SU-DHL-6 (cell line): Measurements from ENCODE around the gene ADCY6.

Experiments used
- H2AFZ ChIP-seq: fragments of 200-600 bp; sonication (generic); 2 replicates; pipeline ENCODE4 v1.6.1; 2014; ENCODE audit warnings: low read depth, mild to moderate bottlenecking, moderate library complexity, mixed read lengths, antibody characterized with exemption, low read length; ENCODE audit not compliant: severe bottlenecking
- H3F3A ChIP-seq: fragments of 200-600 bp; shearing (Covaris generic); 2 replicates; pipeline ENCODE4 v1.6.0; 2016; ENCODE audit warnings: antibody characterized with exemption, mild to moderate bottlenecking; ENCODE audit not compliant: insufficient read depth
- H3K27ac ChIP-seq: fragments of 200-600 bp; sonication (generic); 2 replicates; pipeline ENCODE4 v1.5.1; 2016; ENCODE audit warnings: low read depth, mild to moderate bottlenecking, low read length, moderate library complexity, mixed read lengths
- H3K27me3 ChIP-seq: fragments of 200-600 bp; sonication (generic), shearing (Covaris generic); 2 replicates; pipeline ENCODE4 v1.6.0; 2014; ENCODE audit warnings: mild to moderate bottlenecking, low read length
- H3K36me3 ChIP-seq: fragments of 200-600 bp; sonication (generic); 2 replicates; pipeline ENCODE4 v1.6.1; 2014; ENCODE audit warnings: mild to moderate bottlenecking, low read length, mixed read lengths
- H3K4me2 ChIP-seq: fragments of 300-600, 200-600 bp; shearing (Covaris generic), sonication (generic); 2 replicates; pipeline ENCODE4 v1.6.0; 2014; ENCODE audit warnings: low read length, low read depth, mild to moderate bottlenecking; ENCODE audit not compliant: poor library complexity, severe bottlenecking
- H3K4me3 ChIP-seq: fragments of 200-600 bp; sonication (generic); 2 replicates; pipeline ENCODE4 v1.5.1; 2014; ENCODE audit warnings: antibody characterized with exemption, low read length, mild to moderate bottlenecking, mixed read lengths; ENCODE audit not compliant: insufficient read depth, poor library complexity, severe bottlenecking
- H3K79me2 ChIP-seq: fragments of 200-600 bp; sonication (generic); 2 replicates; pipeline ENCODE4 v1.6.1; 2014; ENCODE audit warnings: mild to moderate bottlenecking, low read length, moderate library complexity; ENCODE audit not compliant: insufficient read depth
- H3K9ac ChIP-seq: fragments of 200-600 bp; sonication (generic); 2 replicates; pipeline ENCODE4 v1.7.0; 2014; ENCODE audit warnings: mild to moderate bottlenecking, low read length
- H3K9me2 ChIP-seq: fragments of 200-600 bp; sonication (generic); replicated peaks from 2 replicates; pipeline ENCODE4 v1.6.1; 2014; ENCODE audit warnings: low read length; ENCODE audit not compliant: insufficient read depth
- H3K9me3 ChIP-seq: fragments of 200-600 bp; sonication (generic); 2 replicates; pipeline ENCODE4 v1.6.1; 2014; ENCODE audit warnings: low read length, mixed read lengths; ENCODE audit not compliant: insufficient read depth
- H4K20me1 ChIP-seq: fragments of 200-600 bp; sonication (generic); 2 replicates; pipeline ENCODE4 v1.6.1; 2014; ENCODE audit warnings: low read depth, mild to moderate bottlenecking, antibody characterized with exemption, low read length, moderate library complexity, mixed read lengths
- CTCF ChIP-seq: fragments of 200-600 bp; sonication (generic); IDR thresholded peaks from one replicate; pipeline ENCODE4 v1.5.1; 2017; ENCODE audit warnings: antibody characterized with exemption, mild to moderate bottlenecking, low read length, moderate library complexity; ENCODE audit not compliant: insufficient read depth, poor library complexity, severe bottlenecking
- EZH2phosphoT487 ChIP-seq: fragments of 200-600 bp; sonication (generic), shearing (Covaris generic); conservative IDR thresholded peaks from 2 replicates; pipeline ENCODE4 v1.6.1; 2018; ENCODE audit warnings: mild to moderate bottlenecking, antibody characterized with exemption, low read length, moderate library complexity, mixed read lengths

ADCY6 gene

GRCh38 chr12:48744251-48745008, 44.5 kb downstream of the ADCY6 start:
- H3K9ac ChIP-seq = no peak overlapping the region
- no peaks in the 10 kb centered on the region for H3K79me2 ChIP-seq
- no peak overlapping the region for H3K4me3 ChIP-seq
- no peak overlapping the region for H3K27ac ChIP-seq
- H3K4me2 ChIP-seq = no peak overlapping the region
- no peaks in the 10 kb centered on the region for H3K9me3 ChIP-seq
- no peaks in the 10 kb centered on the region for H3K36me3 ChIP-seq
- H2AFZ ChIP-seq = no peak overlapping the region
- H4K20me1 ChIP-seq = no peaks in the 10 kb centered on the region
- H3K27me3 ChIP-seq = no peaks in the 10 kb centered on the region
- no peak for TF ChIP-seq EZH2phosphoT487
- no peak for TF ChIP-seq CTCF
- H3K9me2 ChIP-seq = no peaks in the 10 kb centered on the region
- no peaks in the 10 kb centered on the region for H3F3A ChIP-seq

GRCh38 chr12:48739618-48740269, 49.1 kb downstream of the ADCY6 start:
- H3K9ac ChIP-seq = no peak overlapping the region
- H3K4me3 ChIP-seq = no peak overlapping the region
- no peak for TF ChIP-seq EZH2phosphoT487
- no peak for TF ChIP-seq CTCF
- no peaks in the 10 kb centered on the region for H3K36me3 ChIP-seq
- no peak overlapping the region for H3K4me2 ChIP-seq
- no peaks in the 10 kb centered on the region for H4K20me1 ChIP-seq
- H3K9me2 ChIP-seq = no peaks in the 10 kb centered on the region
- H3K27me3 ChIP-seq = no peaks in the 10 kb centered on the region
- no peaks in the 10 kb centered on the region for H3K79me2 ChIP-seq
- H3K9me3 ChIP-seq = no peaks in the 10 kb centered on the region
- no peaks in the 10 kb centered on the region for H3F3A ChIP-seq
- H3K27ac ChIP-seq = no peak overlapping the region
- H2AFZ ChIP-seq = no peak overlapping the region

- no peak overlapping the region for H3K4me3 ChIP-seq
- no peak overlapping the region for H3K4me2 ChIP-seq
- H3K36me3 ChIP-seq = no peaks in the 10 kb centered on the region
- no peaks in the 10 kb centered on the region for H3K9me2 ChIP-seq
- H3K27me3 ChIP-seq = no peaks in the 10 kb centered on the region
- H2AFZ ChIP-seq = no peak overlapping the region
- no peaks in the 10 kb centered on the region for H3K9me3 ChIP-seq
- H3K9ac ChIP-seq = no peak overlapping the region
- TF ChIP-seq EZH2phosphoT487 (no peak), CTCF (no peak)
- no peak overlapping the region for H3K27ac ChIP-seq
- no peaks in the 10 kb centered on the region for H4K20me1 ChIP-seq
- H3F3A ChIP-seq = no peaks in the 10 kb centered on the region
- H3K79me2 ChIP-seq = no peaks in the 10 kb centered on the region
Observed at GRCh38 chr12:48736456-48736855, 52.4 kb downstream of the ADCY6 start.
